Stomach (tissue), 4 donors: Measurements from ENCODE around the gene TRAFD1.

ENCODE experiments used
- CTCF ChIP-seq, 7 experiments: fragments of 450-650 bp in 4 of 7; fragments of 200-600 bp in 3 of 7; sonication (generic) in 3 of 7; IDR thresholded peaks; one replicate each; pipeline ENCODE4 v1.5.1; 2016 to 2019; ENCODE audit warnings: antibody characterized with exemption in 7 of 7, control low read depth in 2 of 7, mild to moderate bottlenecking in 1 of 7
- POLR2A ChIP-seq, 4 donors: fragments of 450-650 bp; IDR thresholded peaks; one replicate each; pipeline ENCODE4 v1.6.1; 2016; ENCODE audit warnings: antibody characterized with exemption in 4 of 4, control low read depth in 2 of 4, mild to moderate bottlenecking in 1 of 4, moderate library complexity in 1 of 4

GRCh38 chr12:112199136-112199535 lies 73.8 kb downstream of the TRAFD1 start:
- TF ChIP-seq CTCF (IDR thresholded peaks at IDR 0.05) = no peak
- TF ChIP-seq POLR2A (IDR thresholded peaks at IDR 0.05) = no peak
